H9 (cell line): ENCODE data around the gene AGR3. TPM values are rescaled to one million over a fixed set of nuclear protein-coding genes. Genes with fewer than 3 reads are reported as not detected.

Experiments
- DNase-seq: peaks from one replicate; pipeline ENCODE4 v3.0.0-alpha.2; 2017
- H2AFZ ChIP-seq: one replicate; pipeline ENCODE4 v1.6.1; 2013; ENCODE audit warnings: mild to moderate bottlenecking, low read length, control low read depth, moderate library complexity
- H2AK5ac ChIP-seq: 2 replicates; pipeline ENCODE4 v1.6.1; 2013; ENCODE audit warnings: low read length, control low read depth, mixed read lengths; ENCODE audit not compliant: insufficient read length
- H2BK120ac ChIP-seq: one replicate; pipeline ENCODE4 v1.6.1; 2013; ENCODE audit warnings: low read depth, mild to moderate bottlenecking, low read length, control low read depth, inconsistent platforms; ENCODE audit not compliant: poor library complexity, severe bottlenecking
- H2BK12ac ChIP-seq: 2 replicates; pipeline ENCODE4 v1.6.1; 2013; ENCODE audit warnings: low read length, control low read depth, mixed read lengths, low read depth; ENCODE audit not compliant: insufficient read length
- H2BK15ac ChIP-seq: 2 replicates; pipeline ENCODE4 v1.6.1; 2013; ENCODE audit warnings: low read depth, low read length, control low read depth
- H2BK20ac ChIP-seq: one replicate; pipeline ENCODE4 v1.6.1; 2013; ENCODE audit warnings: low read depth, mild to moderate bottlenecking, low read length, control low read depth, inconsistent platforms; ENCODE audit not compliant: poor library complexity, severe bottlenecking
- H2BK5ac ChIP-seq: 2 replicates; pipeline ENCODE4 v1.6.1; 2013; ENCODE audit warnings: low read length, control low read depth, mixed read lengths; ENCODE audit not compliant: insufficient read length
- H3K14ac ChIP-seq: 2 replicates; pipeline ENCODE4 v1.6.1; 2013; ENCODE audit warnings: low read length, control low read depth; ENCODE audit not compliant: insufficient read depth
- H3K18ac ChIP-seq: 2 replicates; pipeline ENCODE4 v1.6.1; 2013; ENCODE audit warnings: low read depth, mild to moderate bottlenecking, mixed read lengths, low read length, control low read depth; ENCODE audit not compliant: insufficient read length
- H3K23ac ChIP-seq: 2 replicates; pipeline ENCODE4 v1.6.1; 2013; ENCODE audit warnings: low read length, control low read depth, mixed read lengths, low read depth; ENCODE audit not compliant: insufficient read length
- H3K23me2 ChIP-seq: 2 replicates; pipeline ENCODE4 v1.6.1; 2013; ENCODE audit warnings: low read depth, mild to moderate bottlenecking, mixed read lengths, low read length, control low read depth; ENCODE audit not compliant: insufficient read length, poor library complexity, severe bottlenecking
- H3K27ac ChIP-seq: 2 replicates; pipeline ENCODE4 v1.5.1; 2013; ENCODE audit warnings: low read length, control low read depth, mixed read lengths, low read depth; ENCODE audit not compliant: insufficient read length
- H3K27me3 ChIP-seq: 2 replicates; pipeline ENCODE4 v1.6.1; 2013; ENCODE audit warnings: low read length, control low read depth, inconsistent platforms; ENCODE audit not compliant: insufficient read depth
- H3K4ac ChIP-seq: 2 replicates; pipeline ENCODE4 v1.6.1; 2013; ENCODE audit warnings: low read depth, mild to moderate bottlenecking, control low read depth, inconsistent platforms, low read length, moderate library complexity
- H3K4me1 ChIP-seq: 2 replicates; pipeline ENCODE4 v1.6.1; 2013; ENCODE audit warnings: low read length, control low read depth, inconsistent platforms; ENCODE audit not compliant: insufficient read depth
- H3K4me2 ChIP-seq: 2 replicates; pipeline ENCODE4 v1.6.1; 2013; ENCODE audit warnings: low read length, control low read depth, mixed read lengths; ENCODE audit not compliant: insufficient read length, insufficient read depth
- H3K56ac ChIP-seq: 2 replicates; pipeline ENCODE4 v1.6.1; 2013; ENCODE audit warnings: low read depth, mild to moderate bottlenecking, mixed read lengths, low read length, control low read depth; ENCODE audit not compliant: insufficient read length
- H3K79me1 ChIP-seq: 2 replicates; pipeline ENCODE4 v1.6.1; 2013; ENCODE audit warnings: low read depth, mild to moderate bottlenecking, moderate library complexity, low read length, control low read depth, inconsistent platforms; ENCODE audit not compliant: insufficient read depth, poor library complexity, severe bottlenecking
- H3K79me2 ChIP-seq: 2 replicates; pipeline ENCODE4 v1.6.1; 2013; ENCODE audit warnings: low read length, control low read depth, inconsistent platforms; ENCODE audit not compliant: insufficient read depth
- H3K9ac ChIP-seq: 2 replicates; pipeline ENCODE4 v1.6.1; 2013; ENCODE audit warnings: low read length, control low read depth, mixed read lengths; ENCODE audit not compliant: insufficient read length; ENCODE audit errors: extremely low read depth
- H3K9me3 ChIP-seq: one replicate; pipeline ENCODE4 v1.6.1; 2013; ENCODE audit warnings: low read depth, low read length, inconsistent platforms; ENCODE audit not compliant: control insufficient read depth
- H3T11ph ChIP-seq: one replicate; pipeline ENCODE4 v1.6.1; 2013; ENCODE audit warnings: mild to moderate bottlenecking, low read length, control low read depth, inconsistent platforms
- H4K20me1 ChIP-seq: one replicate; pipeline ENCODE4 v1.6.1; 2013; ENCODE audit not compliant: control insufficient read depth, insufficient read length, insufficient read depth
- H4K5ac ChIP-seq: 2 replicates; pipeline ENCODE4 v1.6.1; 2013; ENCODE audit warnings: low read depth, mild to moderate bottlenecking, mixed read lengths, low read length, control low read depth; ENCODE audit not compliant: insufficient read length
- H4K8ac ChIP-seq: replicated peaks from 2 replicates; pipeline ENCODE4 v1.6.1; 2013; ENCODE audit warnings: low read length, control low read depth, mixed read lengths, low read depth; ENCODE audit not compliant: insufficient read length
- H4K91ac ChIP-seq: 2 replicates; pipeline ENCODE4 v1.6.1; 2013; ENCODE audit warnings: low read depth, mild to moderate bottlenecking, moderate library complexity, mixed read lengths, low read length, control low read depth; ENCODE audit not compliant: insufficient read length
- H3K27ac Mint-ChIP-seq, 3 experiments: 2 replicates in 2 of 3; 3 replicates in 1 of 3; pipeline ENCODE4 v1.8.0; 2020 to 2021; ENCODE audit warnings: mixed read lengths in 3 of 3, mild to moderate bottlenecking in 1 of 3, moderate library complexity in 1 of 3
- H3K27me3 Mint-ChIP-seq: 2 replicates; pipeline ENCODE4 v1.8.0; 2021; ENCODE audit warnings: low read depth, mild to moderate bottlenecking, moderate library complexity, mixed read lengths
- H3K36me3 Mint-ChIP-seq, 3 experiments: 2 replicates in 2 of 3; 3 replicates in 1 of 3; pipeline ENCODE4 v1.8.0; 2020 to 2021; ENCODE audit warnings: low read depth in 3 of 3, mixed read lengths in 3 of 3; ENCODE audit not compliant: insufficient read depth in 1 of 3
- H3K4me1 Mint-ChIP-seq, 2 experiments: 2 replicates each; pipeline ENCODE4 v1.8.0; 2020; ENCODE audit warnings: mixed read lengths in 2 of 2
- H3K4me3 Mint-ChIP-seq, 2 experiments: 2 replicates in 1 of 2; 3 replicates in 1 of 2; pipeline ENCODE4 v1.8.0; 2020 to 2021; ENCODE audit warnings: mild to moderate bottlenecking in 2 of 2, mixed read lengths in 2 of 2, moderate library complexity in 1 of 2
- H3K9me3 Mint-ChIP-seq, 2 experiments: 2 replicates in 1 of 2; 3 replicates in 1 of 2; pipeline ENCODE4 v1.8.0; 2020; ENCODE audit warnings: mild to moderate bottlenecking in 2 of 2, mixed read lengths in 2 of 2, moderate library complexity in 1 of 2
- WGBS: extraction: QIAGEN DNeasy Blood & Tissue Kit; methylation state at CpG from one replicate; pipeline ENCODE4 v1.1.7; 2013; ENCODE audit warnings: missing lambda C conversion rate, low lambda C conversion rate, mixed read lengths; ENCODE audit not compliant: insufficient read length; ENCODE audit errors: extremely low coverage; 5-methylcytosine and 5-hydroxymethylcytosine counted together
- total RNA-seq: library from RNA; stranded (reverse); gene quantifications from 2 replicates; pipeline ENCODE4 v1.2.1, GENCODE V29; 2021
- TF ChIP-seq, protein P1 (sequence below): fragments of 200-600 bp; sonication (generic); conservative IDR thresholded peaks from 3 replicates; pipeline ENCODE4 v1.8.0; 2021; ENCODE audit warnings: antibody characterized with exemption, mild to moderate bottlenecking

AGR3 gene
- total RNA-seq, 1 experiment from 2014 or later: not detected

DNA sequence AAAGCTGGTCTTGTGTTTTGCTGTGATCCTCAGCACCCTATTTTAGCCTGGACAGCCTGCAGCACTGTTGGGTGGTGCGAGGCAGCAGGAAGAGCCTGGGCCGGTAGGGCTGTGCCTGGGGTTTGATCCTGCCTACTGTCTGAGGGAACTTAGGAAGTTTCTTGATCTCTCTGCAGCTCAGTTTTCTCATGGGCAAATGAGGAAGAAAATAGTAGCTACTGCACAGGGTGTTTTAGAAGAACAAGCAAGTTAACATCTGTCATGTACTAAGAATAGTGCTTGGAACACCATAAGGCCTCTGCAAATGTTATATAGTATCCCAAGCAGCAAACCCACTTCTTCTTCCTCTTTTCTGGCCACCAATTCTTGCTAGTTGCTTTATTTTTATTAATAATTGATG, 65.0 kb downstream of the AGR3 start:
- Histone ChIP-seq H2BK12ac (no peak overlapping the region), H3K4me2 (no peak overlapping the region), H2BK15ac (no peak overlapping the region), H4K20me1 (no peaks in the 10 kb centered on the region), H4K5ac (no peak overlapping the region), H3K14ac (no peak overlapping the region), H2BK120ac (no peak overlapping the region), H3K4ac (no peak overlapping the region), H3K9ac (no peak overlapping the region), H2BK5ac (no peak overlapping the region), H2BK20ac (no peak overlapping the region), H2AK5ac (no peak overlapping the region), H3T11ph (no peak overlapping the region), H3K27ac (no peak overlapping the region), H3K79me1 (no peaks in the 10 kb centered on the region), H3K56ac (no peak overlapping the region), H3K4me1 (no peaks in the 10 kb centered on the region), H2AFZ (no peak overlapping the region), H3K23ac (no peak overlapping the region), H4K91ac (no peak overlapping the region), H3K18ac (no peak overlapping the region), H3K27me3 (no peaks in the 10 kb centered on the region), H3K9me3 (no peaks in the 10 kb centered on the region), H4K8ac (no peak overlapping the region), H3K79me2 (no peaks in the 10 kb centered on the region), H3K23me2 (no peaks in the 10 kb centered on the region)
- Mint-ChIP-seq H3K27me3 (no peaks in the 10 kb centered on the region), H3K9me3 (no peaks in the 10 kb centered on the region; a peak in 1 of 5 replicates), H3K36me3 (no peaks in the 10 kb centered on the region), H3K4me3 (no peak overlapping the region), H3K4me1 (peaks cover 0 to 3% of the 10 kb centered on the region in 2 experiments; a peak in 1 of 4 replicates), H3K27ac (0 out of 7 replicates have a peak overlapping the region, but pooled peaks of 1 of the 3 experiments have one; percentile 26)
- TF ChIP-seq, protein P1, sequence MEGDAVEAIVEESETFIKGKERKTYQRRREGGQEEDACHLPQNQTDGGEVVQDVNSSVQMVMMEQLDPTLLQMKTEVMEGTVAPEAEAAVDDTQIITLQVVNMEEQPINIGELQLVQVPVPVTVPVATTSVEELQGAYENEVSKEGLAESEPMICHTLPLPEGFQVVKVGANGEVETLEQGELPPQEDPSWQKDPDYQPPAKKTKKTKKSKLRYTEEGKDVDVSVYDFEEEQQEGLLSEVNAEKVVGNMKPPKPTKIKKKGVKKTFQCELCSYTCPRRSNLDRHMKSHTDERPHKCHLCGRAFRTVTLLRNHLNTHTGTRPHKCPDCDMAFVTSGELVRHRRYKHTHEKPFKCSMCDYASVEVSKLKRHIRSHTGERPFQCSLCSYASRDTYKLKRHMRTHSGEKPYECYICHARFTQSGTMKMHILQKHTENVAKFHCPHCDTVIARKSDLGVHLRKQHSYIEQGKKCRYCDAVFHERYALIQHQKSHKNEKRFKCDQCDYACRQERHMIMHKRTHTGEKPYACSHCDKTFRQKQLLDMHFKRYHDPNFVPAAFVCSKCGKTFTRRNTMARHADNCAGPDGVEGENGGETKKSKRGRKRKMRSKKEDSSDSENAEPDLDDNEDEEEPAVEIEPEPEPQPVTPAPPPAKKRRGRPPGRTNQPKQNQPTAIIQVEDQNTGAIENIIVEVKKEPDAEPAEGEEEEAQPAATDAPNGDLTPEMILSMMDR: no peak
- no CpG with 5 or more reads among the region's 2 CpGs for whole genome bisulfite sequencing
- no peak for DNase-seq
